H1 (cell line): ENCODE results near the gene PITX3. TPM values are rescaled to one million over a fixed set of nuclear protein-coding genes. Genes with fewer than 3 reads are reported as not detected.

Experiments used
- EZH2 ChIP-seq: fragments of 200-600 bp; sonication (generic); IDR thresholded peaks from 2 replicates; pipeline ENCODE4 v1.7.1; 2012; ENCODE audit warnings: low read depth, mild to moderate bottlenecking, moderate library complexity, low read length, inconsistent platforms; ENCODE audit not compliant: severe bottlenecking
- SIX5 ChIP-seq: IDR thresholded peaks from 2 replicates; pipeline ENCODE4 v1.6.1; 2011; ENCODE audit warnings: mild to moderate bottlenecking, low read depth, low read length
- polyA plus RNA-seq, 7 experiments: library from polyadenylated mRNA; depleted of rRNA in 3 of 7; stranded (reverse) in 5 of 7; unstranded in 2 of 7; fragments of >200 nt in 5 of 7; fragments of 200-250 nt in 2 of 7; gene quantifications; 1 replicate in 5 of 7; 2 replicates in 1 of 7; 4 replicates in 1 of 7; pipeline versions ENCODE4 v1.2.1 to v1.2.3, GENCODE V29; 2011 to 2013; ENCODE audit warnings: missing spikeins in 2 of 7, mixed read lengths in 2 of 7
- total RNA-seq: library from RNA; stranded (reverse); fragmentation: NEBNext Ultra II Directional; extraction: Animal tissue kit (Norgen Biotek cat#: 25700); gene quantifications from 2 replicates; pipeline ENCODE4 v1.2.1, GENCODE V29; 2021

Gene PITX3
- total and polyA plus RNA-seq, 2 of the 8 experiments (the other 6 are each of a cell fraction or from before 2014, with no cell fraction given): 0.18 to 0.41 TPM

DNA sequence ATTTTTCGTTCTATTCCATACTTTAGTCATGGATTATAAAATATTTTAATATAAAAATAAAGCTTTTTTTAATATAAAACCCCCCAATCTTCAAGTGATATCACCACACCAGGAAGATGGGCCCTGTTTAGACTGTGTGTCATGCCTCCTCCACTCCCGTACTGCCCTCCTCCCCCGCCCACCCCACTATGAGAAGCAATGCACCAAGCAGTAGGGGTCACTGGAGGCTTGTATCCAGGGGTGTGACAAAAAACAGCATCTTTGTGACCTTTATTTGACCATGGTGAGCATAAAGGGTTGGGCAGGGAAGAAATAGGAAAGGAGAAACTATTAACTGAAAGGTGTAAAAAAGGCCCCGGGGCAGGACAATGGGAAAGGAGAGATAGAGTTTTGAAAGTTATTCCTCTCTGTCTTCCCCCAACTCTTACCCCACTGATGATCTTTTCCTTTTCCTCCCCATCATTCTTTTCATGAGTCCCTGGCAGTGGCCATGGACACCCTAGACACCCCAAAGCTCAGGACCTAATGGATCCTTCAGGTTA lies 3.5 kb downstream of the PITX3 start (continued):
- no peak for TF ChIP-seq SIX5
- no peak for TF ChIP-seq EZH2
